HepG2 (cell line): ENCODE results near the gene KMT2B.

Source experiments
- BHLHE40 ChIP-seq: IDR thresholded peaks from 2 replicates; pipeline ENCODE4 v1.6.1; 2011; ENCODE audit warnings: low read length, improper control_type of control experiment
- EZH2 ChIP-seq: conservative IDR thresholded peaks from 2 replicates; pipeline ENCODE4 v1.6.1; 2012; ENCODE audit warnings: mild to moderate bottlenecking, low read depth, low read length, moderate library complexity
- MEIS1 ChIP-seq: sonication (generic); formaldehyde crosslinking; IDR thresholded peaks from 2 replicates; pipeline ENCODE4 v1.9.0; 2021; ENCODE audit warnings: mild to moderate bottlenecking, missing genetic modification reagents, moderate library complexity, borderline replicate concordance
- NFE2 ChIP-seq: sonication (generic); formaldehyde crosslinking; IDR thresholded peaks from 2 replicates; pipeline ENCODE4 v1.4.0; 2020; ENCODE audit warnings: missing genetic modification reagents
- PCBP2 ChIP-seq: fragments of 200-400 bp; formaldehyde crosslinking; optimal IDR thresholded peaks from 2 replicates; pipeline ENCODE3; 2018; ENCODE audit warnings: low read length, low read depth; ENCODE audit not compliant: poor library complexity, severe bottlenecking
- POLR2A ChIP-seq, 2 experiments: IDR thresholded peaks; 2 replicates each; pipeline ENCODE4 v1.6.1; 2011; ENCODE audit warnings: low read depth in 2 of 2, low read length in 2 of 2, mild to moderate bottlenecking in 1 of 2, moderate library complexity in 1 of 2; ENCODE audit not compliant: insufficient read depth in 1 of 2
- ZNF510 ChIP-seq: sonication (generic); formaldehyde crosslinking; IDR thresholded peaks from 2 replicates; pipeline ENCODE4 v1.4.0; 2020; ENCODE audit warnings: low read depth, mild to moderate bottlenecking, missing genetic modification reagents

GRCh38 chr19:35731779-35732405 is 14.1 kb downstream of the KMT2B start:
- TF ChIP-seq NFE2 (CRISPR knock-in tag) (no peak), POLR2A (IDR thresholded peaks at IDR 0.05; ENCODE audit: insufficient read depth in 1 of 2, low read depth in 2 of 2, low read length in 2 of 2) (no peak), PCBP2 (no peak), MEIS1 (CRISPR knock-in tag) (no peak), BHLHE40 (no peak), ZNF510 (CRISPR knock-in tag) (no peak), EZH2 (no peak)
